ENCODE results near the gene C10orf105. TPM values are rescaled to one million over a fixed set of nuclear protein-coding genes. Genes with fewer than 3 reads are reported as not detected.

The C10orf105 gene
- total RNA-seq, 1 experiment from 2014 or later = not detected

DNA sequence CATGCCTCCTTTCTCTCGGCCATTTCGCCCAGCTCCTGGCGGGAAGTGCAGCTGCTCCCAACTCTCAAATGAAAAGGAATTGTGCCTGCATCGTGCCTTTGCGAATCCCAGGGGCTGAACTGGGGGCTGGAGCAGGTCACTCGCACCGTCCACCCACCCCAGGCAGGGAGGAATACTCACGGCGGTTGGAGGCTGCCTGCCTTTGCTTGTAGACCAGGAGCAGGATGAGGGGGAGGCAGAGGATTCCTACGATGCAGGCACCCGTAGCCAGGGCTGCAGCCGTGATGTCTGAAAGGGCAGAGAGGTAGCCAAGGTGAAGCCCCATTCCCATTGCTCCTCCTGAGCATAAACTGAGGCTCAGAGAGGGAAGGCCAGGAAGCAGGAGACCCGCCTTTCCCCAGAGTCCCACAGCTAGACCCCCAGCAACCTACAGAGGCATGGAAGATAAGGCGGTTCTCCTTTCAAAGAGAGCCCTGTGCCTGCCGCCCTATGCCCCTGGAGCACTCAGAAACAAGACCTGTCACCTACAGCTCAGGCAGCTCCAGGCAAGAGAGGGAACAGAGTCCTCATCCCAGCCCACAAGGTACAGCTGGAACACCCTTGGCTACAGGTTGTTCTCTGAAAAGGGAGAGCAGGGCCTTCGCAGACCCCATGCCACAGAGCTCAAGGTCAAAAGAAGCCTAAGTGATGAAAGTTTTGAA lies 35.8 kb upstream of the C10orf105 start:
- Mint-ChIP-seq H3K4me1 (ENCODE audit: low read depth, unreplicated experiment) (peaks cover 3% of the 10 kb centered on the region), H3K27me3 (ENCODE audit: unreplicated experiment) (no peaks in the 10 kb centered on the region), H3K36me3 (ENCODE audit: insufficient read depth, unreplicated experiment) (peaks cover 13% of the 10 kb centered on the region), H3K4me3 (ENCODE audit: low read depth, unreplicated experiment) (no peak overlapping the region), H3K9me3 (ENCODE audit: low read depth, unreplicated experiment) (no peaks in the 10 kb centered on the region), H3K27ac (ENCODE audit: unreplicated experiment) (no peak overlapping the region)
- DNase-seq = no peak
- no TSS peak for BruUV-seq (replicated peaks)
- TF ChIP-seq, protein P1, sequence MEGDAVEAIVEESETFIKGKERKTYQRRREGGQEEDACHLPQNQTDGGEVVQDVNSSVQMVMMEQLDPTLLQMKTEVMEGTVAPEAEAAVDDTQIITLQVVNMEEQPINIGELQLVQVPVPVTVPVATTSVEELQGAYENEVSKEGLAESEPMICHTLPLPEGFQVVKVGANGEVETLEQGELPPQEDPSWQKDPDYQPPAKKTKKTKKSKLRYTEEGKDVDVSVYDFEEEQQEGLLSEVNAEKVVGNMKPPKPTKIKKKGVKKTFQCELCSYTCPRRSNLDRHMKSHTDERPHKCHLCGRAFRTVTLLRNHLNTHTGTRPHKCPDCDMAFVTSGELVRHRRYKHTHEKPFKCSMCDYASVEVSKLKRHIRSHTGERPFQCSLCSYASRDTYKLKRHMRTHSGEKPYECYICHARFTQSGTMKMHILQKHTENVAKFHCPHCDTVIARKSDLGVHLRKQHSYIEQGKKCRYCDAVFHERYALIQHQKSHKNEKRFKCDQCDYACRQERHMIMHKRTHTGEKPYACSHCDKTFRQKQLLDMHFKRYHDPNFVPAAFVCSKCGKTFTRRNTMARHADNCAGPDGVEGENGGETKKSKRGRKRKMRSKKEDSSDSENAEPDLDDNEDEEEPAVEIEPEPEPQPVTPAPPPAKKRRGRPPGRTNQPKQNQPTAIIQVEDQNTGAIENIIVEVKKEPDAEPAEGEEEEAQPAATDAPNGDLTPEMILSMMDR (IDR thresholded peaks at IDR 0.05; ENCODE audit: unreplicated experiment) = no peak
- CTCF ChIA-PET = no interaction called here
- intact Hi-C loops (cut with micrococcal nuclease; ENCODE audit: unreplicated experiment) = no loop called here

DNA sequence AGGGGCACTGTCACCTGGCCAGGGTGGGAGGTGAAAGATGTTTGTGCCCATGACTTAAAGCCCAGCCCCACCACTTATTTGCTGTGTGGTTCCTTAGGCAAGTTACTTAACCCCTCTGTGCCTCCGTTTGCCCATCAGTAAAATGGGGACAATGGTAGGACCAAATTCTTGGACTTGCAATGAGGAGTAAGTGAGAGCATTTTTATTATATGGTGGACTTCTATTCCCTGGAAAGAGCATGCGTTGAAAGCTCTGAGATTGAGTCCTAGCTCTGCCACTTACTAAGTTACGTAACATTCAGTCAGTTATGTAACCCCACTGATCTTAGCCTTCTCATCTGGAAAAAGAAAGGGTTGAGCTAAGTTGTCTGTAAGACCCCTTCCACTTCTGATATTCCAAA lies 35.0 kb upstream of the C10orf105 start:
- Mint-ChIP-seq H3K4me1 (ENCODE audit: low read depth, unreplicated experiment) (no peaks in the 10 kb centered on the region), H3K9me3 (ENCODE audit: low read depth, unreplicated experiment) (no peaks in the 10 kb centered on the region), H3K36me3 (ENCODE audit: insufficient read depth, unreplicated experiment) (peaks cover 13% of the 10 kb centered on the region), H3K4me3 (ENCODE audit: low read depth, unreplicated experiment) (no peak overlapping the region), H3K27me3 (ENCODE audit: unreplicated experiment) (no peaks in the 10 kb centered on the region), H3K27ac (ENCODE audit: unreplicated experiment) (no peak overlapping the region)
- DNase-seq = no peak
- intact Hi-C loops (cut with micrococcal nuclease; ENCODE audit: unreplicated experiment) = no loop called here
- BruUV-seq (replicated peaks) = no TSS peak
- CTCF ChIA-PET = no interaction called here
- TF ChIP-seq, protein P1 (IDR thresholded peaks at IDR 0.05; ENCODE audit: unreplicated experiment) = no peak

DNA sequence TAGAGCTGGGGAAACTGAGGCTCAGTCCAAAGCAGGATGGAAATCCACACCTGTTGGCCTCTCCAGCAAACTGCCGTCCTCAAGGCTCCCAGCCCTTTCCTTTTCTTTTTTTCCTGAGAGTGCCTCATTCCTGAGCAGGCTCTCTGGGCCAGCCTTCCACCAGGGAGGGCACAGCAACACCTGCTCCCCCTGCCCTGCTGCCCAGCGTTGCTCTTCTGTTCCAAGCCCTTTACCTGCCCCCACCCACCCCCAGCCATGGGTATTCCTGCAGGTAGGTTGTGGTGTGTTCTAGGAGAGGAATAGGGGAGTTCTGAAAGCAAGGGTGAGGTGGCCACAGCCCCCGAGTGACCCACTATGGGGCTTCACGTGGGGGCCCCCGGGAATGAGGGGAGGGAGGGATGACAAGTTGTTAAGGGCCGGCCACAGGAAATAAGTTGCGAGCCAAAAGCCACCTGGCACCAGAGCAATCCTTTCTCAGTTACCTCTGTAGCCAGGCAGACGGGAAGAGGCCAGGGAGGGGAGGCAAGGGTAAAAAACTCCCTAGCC lies 34.5 kb upstream of the C10orf105 start:
- Mint-ChIP-seq H3K27me3 (ENCODE audit: unreplicated experiment) (no peaks in the 10 kb centered on the region), H3K4me3 (ENCODE audit: low read depth, unreplicated experiment) (no peak overlapping the region), H3K27ac (ENCODE audit: unreplicated experiment) (no peak overlapping the region), H3K36me3 (ENCODE audit: insufficient read depth, unreplicated experiment) (peaks cover 13% of the 10 kb centered on the region), H3K4me1 (ENCODE audit: low read depth, unreplicated experiment) (no peaks in the 10 kb centered on the region), H3K9me3 (ENCODE audit: low read depth, unreplicated experiment) (no peaks in the 10 kb centered on the region)
- DNase-seq = no peak
- CTCF ChIA-PET = no interaction called here
- BruUV-seq (replicated peaks) = no TSS peak
- intact Hi-C loops (cut with micrococcal nuclease; ENCODE audit: unreplicated experiment) = no loop called here
- TF ChIP-seq, protein P1 (IDR thresholded peaks at IDR 0.05; ENCODE audit: unreplicated experiment) = no peak

DNA sequence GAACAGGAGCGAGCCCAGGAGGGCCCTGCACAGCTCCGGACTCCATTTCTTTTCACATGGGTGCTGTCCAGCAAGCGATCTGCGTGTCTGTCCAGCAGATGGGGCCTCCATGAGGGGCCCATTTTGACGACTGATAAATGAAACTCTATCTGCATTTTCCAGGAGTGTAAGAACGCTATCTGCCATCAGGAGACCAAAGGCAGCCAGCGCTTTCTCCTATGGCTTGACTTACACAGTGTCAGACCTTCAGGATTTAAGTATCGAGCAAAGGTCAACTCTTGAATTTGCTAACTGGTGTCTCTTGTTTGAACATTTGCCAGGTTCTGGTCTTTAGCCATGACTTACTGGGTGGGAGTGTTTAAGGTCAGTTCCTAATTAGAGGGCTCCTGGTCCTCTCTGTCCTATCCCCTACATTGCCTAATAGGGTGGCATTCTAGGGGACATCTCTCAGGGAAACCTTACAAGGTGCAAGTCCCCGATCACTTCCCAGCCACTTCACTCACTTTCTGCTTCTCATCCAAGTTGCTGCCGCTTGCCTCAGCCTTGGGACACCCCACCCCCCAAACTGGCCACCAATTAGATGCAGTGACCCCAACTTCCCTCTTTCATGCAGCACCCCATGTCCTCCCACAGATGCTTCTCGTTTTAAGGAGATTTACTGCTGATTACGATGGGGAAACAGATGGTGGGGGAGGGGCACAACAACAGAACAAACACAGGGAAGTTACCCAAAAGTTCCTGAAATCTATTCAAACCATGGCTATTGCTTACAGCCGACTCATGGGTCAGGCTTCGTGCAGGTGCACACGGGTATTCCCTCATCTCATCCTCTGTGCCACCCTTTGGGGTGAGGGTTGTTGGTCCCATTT lies 33.7 kb upstream of the C10orf105 start:
- CTCF ChIA-PET = interaction anchor here (1.5 kb wide), 1 partner anchor 14 kb away, joined by 7 read pairs; no protein-coding TSS in a partner anchor
- no peak overlapping the region for H3K27ac Mint-ChIP-seq (ENCODE audit: unreplicated experiment)
- BruUV-seq (replicated peaks) = no TSS peak
- peaks cover 16% of the 10 kb centered on the region for H3K36me3 Mint-ChIP-seq (ENCODE audit: insufficient read depth, unreplicated experiment)
- intact Hi-C loops (cut with micrococcal nuclease; ENCODE audit: unreplicated experiment) = no loop called here
- H3K4me1 Mint-ChIP-seq (ENCODE audit: low read depth, unreplicated experiment) = no peaks in the 10 kb centered on the region
- H3K27me3 Mint-ChIP-seq (ENCODE audit: unreplicated experiment) = no peaks in the 10 kb centered on the region
- H3K9me3 Mint-ChIP-seq (ENCODE audit: low read depth, unreplicated experiment) = no peaks in the 10 kb centered on the region
- no peak overlapping the region for H3K4me3 Mint-ChIP-seq (ENCODE audit: low read depth, unreplicated experiment)
- no peak for DNase-seq
- TF ChIP-seq, protein P1 (IDR thresholded peaks at IDR 0.05; ENCODE audit: unreplicated experiment) = no peak

Measured in Calu3 (cell line).